GM18511 (cell line): ENCODE measurements around the gene NAT8.
"Not testable (repeated sequence)": the region's sequence is repeated elsewhere in the genome, so short reads cannot be mapped to it uniquely, and the experiment has no call there.

Source experiments
- ATAC-seq: cut with Tn5 transposase; IDR thresholded peaks from one replicate; pipeline ENCODE4 v1.9.1; 2021; ENCODE audit warnings: mild to moderate bottlenecking, moderate library complexity; ENCODE audit not compliant: unreplicated experiment

The NAT8 gene, protein sequence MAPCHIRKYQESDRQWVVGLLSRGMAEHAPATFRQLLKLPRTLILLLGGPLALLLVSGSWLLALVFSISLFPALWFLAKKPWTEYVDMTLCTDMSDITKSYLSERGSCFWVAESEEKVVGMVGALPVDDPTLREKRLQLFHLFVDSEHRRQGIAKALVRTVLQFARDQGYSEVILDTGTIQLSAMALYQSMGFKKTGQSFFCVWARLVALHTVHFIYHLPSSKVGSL

DNA sequence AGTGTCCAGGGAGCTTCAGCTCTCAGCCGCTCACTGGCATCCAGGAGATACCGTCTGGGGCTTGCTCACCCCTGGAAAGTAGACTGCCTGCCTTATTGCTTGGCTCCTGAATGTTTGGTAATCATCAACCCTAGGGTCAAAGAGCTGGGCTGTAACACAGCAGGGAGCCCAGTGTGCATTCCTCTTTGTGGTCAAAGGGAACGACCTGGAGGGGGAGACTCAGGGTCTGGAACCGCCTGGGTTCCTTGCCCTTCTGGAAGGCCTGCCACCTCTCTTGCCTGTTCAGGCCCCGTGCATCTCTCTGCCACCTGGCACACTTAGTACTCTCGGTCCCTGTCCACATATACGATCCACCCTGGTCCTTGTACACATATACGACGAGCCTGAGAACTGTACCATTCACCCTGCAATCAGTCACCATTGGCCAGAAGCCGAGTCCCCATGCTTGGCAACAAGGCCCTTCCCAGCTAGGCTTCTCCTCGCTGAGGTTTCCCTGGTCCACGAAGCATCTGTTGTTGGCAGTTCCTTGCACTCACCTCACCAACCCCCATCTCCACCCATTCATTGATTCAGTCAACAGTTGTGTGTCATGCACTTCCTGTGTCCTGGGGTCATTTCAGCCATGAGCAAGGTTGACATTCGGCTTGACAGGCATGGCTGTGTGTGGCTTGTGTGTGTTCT, at the start of gene NAT8:
NAT8 (minus strand) TSS at position 85 of the 681 bp plus-strand sequence. CDS start 794 bp downstream, outside the sequence.
- ATAC-seq, result no peak

DNA sequence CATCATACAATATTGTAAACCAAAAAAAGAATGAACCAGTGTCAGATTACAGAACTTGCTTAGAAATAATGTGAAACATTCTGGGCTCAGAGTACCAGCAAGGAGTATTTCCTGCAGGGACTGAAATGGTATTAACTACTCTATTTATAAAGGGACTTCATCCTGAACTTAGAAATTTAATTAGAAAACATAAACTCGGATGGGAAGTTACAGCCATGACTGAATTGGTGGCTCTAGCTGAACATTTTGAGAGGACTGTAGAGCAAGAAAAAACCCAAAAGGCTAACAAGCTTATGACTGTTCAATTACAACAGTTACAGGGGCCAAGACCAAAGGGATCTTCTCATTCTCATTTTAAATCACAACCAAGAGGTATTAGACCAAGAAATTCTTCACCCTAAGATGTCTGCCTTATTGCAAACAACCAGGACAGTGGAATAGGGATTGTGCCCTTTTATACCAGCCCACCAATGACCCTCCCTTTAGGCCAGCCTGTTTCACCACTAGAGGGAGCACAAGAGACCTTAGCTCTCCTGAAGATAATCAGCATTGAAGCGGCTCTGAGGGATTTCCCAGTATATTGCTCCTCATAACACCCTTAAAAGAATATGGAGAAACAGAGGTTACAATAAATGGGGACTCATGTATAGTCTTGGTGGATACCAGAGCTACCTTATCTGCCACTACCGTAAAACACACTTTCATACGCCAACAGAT, 48.3 kb upstream of the NAT8 start:
- ATAC-seq, result peak; percentile 71

DNA sequence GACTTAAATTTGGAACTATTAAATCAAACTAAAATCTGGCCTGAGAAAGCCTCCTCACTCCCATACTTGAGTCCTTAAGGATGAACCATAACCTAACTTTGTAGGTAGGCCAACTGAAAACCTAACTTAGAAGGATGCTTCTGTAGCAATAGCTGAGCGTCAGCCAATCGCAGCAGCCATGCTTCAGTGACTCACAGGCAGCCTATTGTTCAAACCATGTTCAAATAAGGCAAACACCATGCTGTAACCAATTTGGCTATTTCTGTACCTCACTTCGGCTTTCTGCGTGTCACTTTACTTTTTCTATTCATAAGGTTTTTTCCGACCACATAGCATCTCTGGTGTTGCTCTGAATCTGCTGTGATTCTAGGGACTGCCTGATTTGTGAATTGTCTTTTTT, 46.3 kb upstream of the NAT8 start:
- not testable (repeated sequence) for ATAC-seq

DNA sequence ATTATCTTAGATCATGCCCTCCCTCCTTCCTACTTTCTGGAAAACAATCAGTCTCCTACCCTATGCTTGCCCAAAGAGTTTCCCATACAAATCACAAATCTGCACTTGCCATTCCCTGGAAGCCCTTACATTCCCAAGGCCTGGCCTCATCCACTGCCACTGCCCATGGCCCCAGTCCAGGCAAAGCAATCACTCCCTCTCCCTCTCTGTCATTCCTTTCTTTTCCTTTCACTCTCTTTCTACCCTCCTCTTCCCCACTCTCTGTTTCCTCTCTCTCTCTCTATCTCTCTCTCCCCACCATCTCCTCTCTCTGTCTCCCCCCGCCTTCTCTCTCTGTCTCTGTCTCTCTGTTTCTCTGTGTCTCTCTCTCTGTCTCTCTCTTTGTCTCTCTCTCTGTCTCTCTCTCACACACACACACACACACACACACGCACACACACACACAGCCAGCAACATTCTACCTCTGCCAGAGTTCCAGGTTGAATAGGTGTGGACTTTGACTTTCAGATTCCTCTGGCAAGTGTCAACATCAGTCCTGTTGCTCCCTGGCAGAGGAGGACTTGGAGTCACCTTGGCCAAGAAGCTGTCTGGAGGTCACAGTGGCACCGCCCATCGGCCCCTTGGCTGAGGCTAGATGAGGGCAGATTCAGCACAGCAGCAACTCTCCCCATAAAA, 43.7 kb upstream of the NAT8 start:
- ATAC-seq, result no peak

DNA sequence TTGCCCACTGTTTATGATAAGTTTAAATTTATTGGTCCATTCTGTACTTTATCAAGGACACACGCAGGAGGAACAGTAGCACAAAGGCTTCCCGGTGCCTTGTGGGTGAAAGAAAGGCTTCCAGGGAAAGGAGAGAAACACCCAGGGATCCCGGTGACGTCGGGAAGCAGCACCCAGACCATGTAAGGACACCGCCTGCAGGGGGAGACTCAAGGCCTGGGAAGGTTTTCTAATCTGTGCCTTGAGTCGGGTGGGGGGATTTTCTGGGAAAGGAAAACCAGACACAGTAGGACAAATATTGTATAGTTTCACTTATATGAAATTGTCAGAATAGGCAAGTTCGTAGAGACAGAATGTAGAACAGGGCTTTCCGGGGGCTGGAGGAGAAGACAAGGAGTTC, 42.7 kb upstream of the NAT8 start:
- ATAC-seq, result not testable (repeated sequence)

DNA sequence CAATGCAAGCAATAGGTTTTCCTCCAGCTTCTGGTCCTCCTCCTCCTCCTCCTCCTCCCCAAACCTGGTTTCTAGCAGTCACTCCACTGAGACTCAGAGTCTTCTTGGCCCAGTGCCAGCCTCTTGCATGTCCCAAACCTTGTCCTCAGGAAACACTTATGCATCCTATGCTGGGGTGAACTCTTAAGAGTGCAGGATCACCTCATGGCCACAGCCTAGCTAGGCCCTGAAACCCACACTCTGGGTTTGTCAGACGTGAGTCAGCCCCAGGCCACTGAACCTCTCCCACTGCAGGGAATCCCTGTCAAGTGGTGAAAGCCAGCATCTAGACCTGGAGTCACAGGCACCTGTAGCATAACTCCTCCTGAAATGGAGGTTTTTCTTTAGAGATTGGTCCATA, 42.1 kb upstream of the NAT8 start:
- not testable (repeated sequence) for ATAC-seq

DNA sequence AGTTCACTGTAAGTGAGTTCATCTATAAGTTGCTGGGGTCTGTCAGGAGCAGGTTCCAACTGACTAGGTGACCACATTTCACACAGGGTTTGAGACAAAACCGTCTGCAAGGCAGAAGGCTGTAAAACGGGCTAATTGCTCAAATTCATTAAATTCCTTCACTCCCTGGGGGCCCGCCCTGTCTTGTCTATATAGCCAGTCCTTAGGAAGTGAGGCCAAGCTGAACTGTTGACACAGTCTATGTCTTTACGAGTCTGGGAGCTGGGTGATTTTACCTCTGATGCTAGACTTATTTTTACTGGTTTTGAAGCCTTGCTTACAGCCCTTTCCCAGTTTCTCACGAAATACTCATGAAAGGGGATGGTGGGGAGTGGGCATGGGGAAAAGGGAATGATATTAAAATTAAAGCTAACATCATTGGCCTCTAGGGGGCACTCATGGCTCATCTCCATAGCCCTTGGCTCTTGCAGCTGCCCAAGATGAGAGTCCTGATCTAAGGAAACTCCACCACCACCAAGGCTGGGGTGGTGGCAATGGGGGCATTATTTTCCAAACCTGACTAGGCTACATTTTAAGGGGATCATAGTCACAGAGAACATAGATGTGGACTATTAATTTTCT, 37.8 kb upstream of the NAT8 start:
- not testable (repeated sequence) for ATAC-seq

DNA sequence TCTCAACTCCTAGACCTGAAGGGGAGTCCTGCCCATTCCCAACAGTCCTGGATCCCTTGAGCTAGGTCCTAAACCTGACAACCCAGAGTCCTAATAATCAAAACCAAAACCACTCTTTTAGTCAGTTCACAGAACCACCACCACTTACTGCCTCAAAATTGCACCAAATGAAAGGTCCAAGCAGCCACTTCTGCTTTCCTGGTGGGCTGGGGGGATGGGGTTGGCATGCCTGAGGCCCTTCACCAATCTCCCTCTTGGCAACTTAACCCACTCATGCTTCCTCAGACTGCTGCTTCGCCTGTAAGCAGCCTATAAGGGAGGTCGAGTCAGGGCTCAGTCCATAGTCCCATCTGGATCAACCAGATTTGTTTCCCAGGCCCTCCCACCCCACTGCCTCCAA, 37.0 kb upstream of the NAT8 start:
- ATAC-seq, result not testable (repeated sequence)

DNA sequence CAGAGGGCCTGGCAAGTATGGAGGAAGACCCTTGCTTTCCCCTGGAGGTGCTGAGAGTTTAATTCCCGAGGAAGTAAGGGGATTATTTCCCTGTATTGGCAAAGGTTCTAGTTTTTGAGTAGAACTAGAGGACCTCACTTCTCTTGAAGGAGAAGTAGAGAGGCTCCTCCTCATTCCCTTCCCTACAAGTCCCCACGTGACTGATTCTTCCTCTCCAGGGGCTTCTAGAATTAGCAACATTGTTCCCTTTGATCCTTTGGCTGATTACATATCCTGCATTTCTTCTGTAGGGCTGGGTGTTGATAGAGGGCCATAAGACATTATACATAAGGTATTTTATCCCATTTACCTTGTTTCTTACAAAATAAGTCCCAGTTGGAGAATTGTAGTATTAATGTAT, 35.8 kb upstream of the NAT8 start:
- not testable (repeated sequence) for ATAC-seq

DNA sequence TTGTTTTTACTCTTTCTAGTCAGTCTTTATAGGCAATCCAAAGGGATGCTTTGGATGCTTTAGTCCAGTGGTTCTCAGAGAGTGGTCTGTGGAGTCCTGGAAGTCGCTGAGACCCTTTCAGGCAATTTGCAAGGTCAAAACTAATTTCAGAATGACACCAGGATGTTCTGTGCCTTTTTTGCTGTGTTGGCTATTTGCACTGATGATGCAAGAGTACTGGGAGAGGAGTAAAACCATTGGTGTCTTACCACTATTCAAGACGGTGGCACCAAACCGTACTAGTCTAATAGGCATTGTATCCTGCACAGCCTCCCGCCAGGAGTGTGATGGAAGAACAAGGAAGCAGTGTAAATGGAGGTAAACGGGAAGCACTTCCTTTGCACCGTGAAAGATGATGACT, 34.0 kb upstream of the NAT8 start:
- not testable (repeated sequence) for ATAC-seq

DNA sequence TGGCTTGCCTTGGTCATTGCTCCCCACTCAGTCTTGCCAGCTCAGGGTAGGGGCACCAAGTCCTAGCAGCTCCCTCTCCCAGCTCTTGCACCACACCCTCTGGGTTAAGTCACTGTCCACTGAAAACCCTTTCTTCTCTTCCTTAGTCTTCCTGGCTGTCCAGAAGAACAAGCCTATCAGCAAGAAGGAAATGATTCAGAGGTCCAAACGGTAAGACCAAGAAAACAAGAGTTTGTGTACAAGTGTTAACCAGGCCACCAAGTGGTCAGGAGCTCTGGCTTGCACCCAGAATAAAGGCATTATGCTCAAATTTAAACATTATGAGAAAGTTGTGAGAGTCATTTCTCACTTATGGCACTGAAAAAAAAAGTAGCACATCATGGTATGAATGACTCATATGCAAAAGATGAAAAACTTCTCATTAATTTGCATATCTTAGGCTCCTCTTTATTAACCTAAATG, 32.5 kb upstream of the NAT8 start:
- ATAC-seq, result peak; percentile 60

DNA sequence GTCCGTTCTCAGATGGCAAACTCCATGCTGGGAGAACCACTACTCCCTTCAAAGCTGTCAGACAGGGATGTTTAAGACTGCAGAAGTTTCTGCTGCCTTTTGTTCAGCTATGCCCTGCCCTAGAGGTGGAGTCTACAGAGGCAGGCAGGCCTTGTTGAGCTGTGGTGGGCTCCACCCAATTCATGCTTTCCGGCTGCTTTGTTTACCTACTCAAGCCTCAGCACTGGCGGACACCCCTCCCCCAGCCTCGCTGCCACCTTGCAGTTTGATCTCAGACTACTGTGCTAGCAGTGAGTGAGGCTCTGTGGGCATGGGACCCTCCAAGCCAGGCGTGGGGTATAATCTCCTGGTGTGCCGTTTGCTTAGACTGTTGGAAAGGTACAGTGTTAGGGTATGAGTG, 27.8 kb upstream of the NAT8 start:
- ATAC-seq, result not testable (repeated sequence)

DNA sequence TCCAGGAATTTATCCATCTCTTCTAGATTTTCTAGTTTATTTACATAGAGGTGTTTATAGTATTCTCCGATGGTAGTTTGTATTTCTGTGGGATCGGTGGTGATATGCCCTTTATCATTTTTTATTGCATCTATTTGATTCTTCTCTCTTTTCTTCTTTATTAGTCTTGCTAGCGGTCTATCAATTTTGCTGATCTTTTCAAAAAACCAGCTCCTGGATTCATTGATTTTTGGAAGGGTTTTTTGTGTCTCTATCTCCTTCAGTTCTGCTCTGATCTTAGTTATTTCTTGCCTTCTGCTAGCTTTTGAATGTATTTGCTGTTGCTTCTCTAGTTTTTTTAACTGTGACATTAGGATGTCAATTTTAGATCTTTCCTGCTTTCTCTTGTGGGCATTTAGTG, 25.0 kb upstream of the NAT8 start:
- not testable (repeated sequence) for ATAC-seq

DNA sequence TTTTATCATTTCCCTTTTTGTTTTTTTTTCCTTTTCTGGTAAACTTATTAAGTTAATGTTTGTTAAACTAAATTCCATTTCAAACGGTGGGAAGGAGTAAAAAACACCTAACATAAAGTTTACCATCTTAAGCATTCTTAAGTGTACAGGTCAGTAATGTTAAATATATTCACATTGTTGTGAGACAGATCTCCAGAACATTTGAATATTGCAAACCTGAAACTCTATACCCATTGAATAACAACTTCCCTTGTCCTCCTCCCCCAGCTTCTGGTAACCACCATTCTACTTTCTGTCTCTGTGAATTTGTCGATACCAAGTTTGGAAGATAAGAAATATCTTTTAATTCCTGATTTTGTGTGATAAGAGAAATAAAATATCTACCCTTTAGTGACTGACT, 12.0 kb upstream of the NAT8 start:
- no peak for ATAC-seq

DNA sequence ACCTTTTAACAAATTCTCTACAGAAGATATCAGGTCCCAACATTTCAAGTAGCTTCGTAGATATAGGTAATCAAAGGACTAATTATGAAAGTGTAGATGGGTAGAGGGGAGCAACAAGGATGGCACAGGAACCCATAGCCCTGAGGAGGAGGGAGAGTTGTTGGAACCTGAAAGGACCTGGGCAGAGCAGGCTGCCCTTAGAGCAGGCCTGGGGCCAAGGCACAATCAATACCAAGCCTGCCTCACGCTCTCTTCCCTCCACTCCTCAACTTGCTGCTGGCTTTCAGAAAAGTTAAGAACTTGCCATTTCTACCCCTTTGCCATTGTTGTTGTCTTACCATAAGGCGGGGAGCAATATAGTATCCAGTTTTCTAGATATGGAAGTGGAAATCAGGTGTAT, 10.1 kb upstream of the NAT8 start:
- no peak for ATAC-seq

DNA sequence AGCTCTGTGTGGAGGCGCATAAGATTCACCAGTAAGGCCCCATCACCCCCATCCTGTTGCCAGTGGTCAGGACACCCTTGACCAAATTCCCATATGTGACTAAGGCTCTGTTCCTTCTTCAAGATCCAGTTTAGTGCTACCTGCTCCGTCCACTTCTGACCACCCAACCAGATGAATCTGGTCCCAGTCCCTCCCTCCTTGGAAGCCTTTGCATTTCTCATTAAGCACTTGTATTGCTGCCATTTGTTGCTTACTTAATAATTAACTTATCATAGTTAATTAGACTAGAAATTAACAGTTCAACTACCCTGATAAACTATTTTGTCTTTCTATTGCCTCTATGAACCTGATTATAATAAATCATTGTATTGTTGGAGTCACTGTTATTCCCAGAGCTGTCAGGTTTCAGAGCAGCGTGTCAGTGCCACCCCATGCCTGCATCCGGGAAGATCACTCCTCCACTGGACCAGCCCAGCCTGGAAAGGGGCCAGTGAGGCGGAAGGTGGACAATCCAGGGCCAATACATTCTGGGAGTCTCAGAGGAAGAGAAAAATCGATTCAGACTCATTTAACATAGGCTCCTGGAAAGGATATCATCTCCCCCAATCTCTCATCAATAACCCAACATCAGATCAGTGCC, 9.5 kb upstream of the NAT8 start:
- ATAC-seq, result no peak

DNA sequence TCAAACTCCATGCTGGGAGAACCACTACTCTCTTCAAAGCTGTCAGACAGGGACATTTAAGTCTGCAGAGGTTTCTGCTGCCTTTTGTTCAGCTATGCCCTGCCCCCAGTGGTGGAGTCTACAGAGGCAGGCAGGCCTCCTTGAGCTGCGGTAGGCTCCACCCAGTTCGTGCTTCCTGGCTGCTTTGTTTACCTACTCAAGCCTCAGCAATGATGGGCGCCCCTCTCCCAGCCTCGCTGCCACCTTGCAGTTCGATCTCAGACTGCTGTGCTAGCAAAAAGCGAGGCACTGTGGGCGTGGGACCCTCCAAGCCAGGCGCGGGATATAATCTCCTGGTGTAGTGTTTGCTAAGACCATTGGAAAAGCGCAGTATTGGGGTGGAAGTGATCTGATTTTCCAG, 5.5 kb upstream of the NAT8 start:
- not testable (repeated sequence) for ATAC-seq

DNA sequence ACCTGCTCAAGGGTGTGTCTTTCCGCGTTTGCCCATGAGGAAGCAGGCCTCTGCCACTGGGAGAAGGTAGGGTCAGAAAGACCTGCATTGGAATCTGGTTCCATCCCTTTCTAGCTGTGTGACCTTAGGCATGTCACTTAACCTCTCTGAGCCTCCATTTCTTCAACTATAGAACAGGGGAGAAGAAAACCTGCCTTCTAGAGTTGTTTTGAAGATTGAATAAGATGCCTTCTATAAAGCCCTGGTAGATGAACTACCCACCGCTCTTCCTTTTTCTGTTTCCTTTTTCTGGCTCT, 507 bp downstream of the NAT8 start:
- no peak for ATAC-seq

DNA sequence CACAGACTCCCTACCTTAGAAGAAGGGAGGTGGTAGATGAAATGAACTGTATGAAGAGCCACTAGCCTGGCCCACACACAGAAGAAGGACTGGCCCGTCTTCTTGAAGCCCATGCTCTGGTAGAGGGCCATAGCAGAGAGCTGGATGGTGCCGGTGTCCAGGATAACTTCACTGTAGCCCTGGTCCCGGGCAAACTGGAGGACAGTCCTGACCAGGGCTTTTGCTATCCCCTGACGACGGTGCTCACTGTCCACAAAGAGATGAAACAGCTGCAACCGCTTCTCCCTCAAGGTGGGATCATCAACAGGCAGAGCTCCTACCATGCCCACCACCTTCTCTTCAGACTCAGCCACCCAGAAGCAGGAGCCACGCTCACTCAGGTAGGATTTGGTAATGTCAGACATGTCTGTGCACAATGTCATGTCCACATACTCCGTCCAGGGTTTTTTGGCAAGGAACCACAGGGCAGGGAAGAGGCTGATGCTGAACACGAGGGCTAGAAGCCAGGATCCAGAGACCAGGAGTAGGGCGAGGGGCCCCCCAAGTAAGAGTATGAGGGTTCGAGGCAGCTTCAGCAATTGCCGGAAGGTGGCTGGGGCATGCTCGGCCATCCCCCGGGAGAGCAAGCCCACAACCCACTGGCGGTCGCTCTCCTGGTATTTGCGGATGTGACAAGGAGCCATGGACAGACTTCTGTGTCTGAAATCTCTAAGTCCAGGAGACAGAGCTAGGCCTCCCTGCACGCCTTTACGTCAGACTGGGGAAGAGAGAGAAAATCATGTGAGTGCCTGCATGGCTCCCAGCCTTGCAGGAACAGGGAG, 1.1 kb downstream of the NAT8 start:
- no peak for ATAC-seq

DNA sequence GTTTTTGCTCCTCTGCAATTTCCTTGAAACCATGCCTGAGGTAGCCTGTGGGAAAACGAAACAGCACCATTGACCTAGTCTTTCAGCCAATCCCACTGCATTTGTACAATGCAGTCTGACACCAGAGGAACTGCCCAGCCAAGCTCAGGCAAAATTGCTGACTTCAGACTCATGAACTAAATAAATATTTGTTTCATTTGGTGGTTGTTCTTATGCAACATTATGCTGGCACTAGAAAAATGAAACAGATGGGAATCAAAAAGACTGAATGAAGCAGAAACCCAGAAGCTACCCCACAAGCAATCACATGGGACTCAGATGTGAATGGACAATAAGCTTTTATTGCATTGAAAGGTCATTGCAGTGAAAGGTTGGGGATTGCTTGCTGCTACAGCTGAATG, 1.7 kb downstream of the NAT8 start:
- no peak for ATAC-seq
